Measurements from ENCODE around the gene SLC40A1. TPM values are rescaled to one million over a fixed set of nuclear protein-coding genes. Genes with fewer than 3 reads are reported as not detected.

SLC40A1 gene
- total and polyA plus RNA-seq, 7 donors, result 8.4 to 65.7 (median 27.8) TPM

- no peak for DNase-seq
- Histone ChIP-seq H3K27ac (no peak overlapping the region), H3K36me3 (ENCODE audit: insufficient read depth in 1 of 2, low read depth in 1 of 2) (no peaks in the 10 kb centered on the region), H3K9me3 (no peaks in the 10 kb centered on the region), H3K4me3 (no peak overlapping the region), H3K4me1 (peaks cover 28% of the 10 kb centered on the region), H3K27me3 (ENCODE audit: insufficient read depth in 3 of 3, low read length in 2 of 3) (no peaks in the 10 kb centered on the region)
- no peak for ATAC-seq
- TF ChIP-seq CTCF (IDR thresholded peaks at IDR 0.05), result no peak
- 83 to 89% (median 84%) methylated on average over 2 of the region's 2 CpGs for WGBS, 3 donors
- intact Hi-C loops (cut with DNase I), result no loop called here
Observed at GRCh38 chr2:189526241-189526640, 54.3 kb downstream of the SLC40A1 start.

- H3K9me3 ChIP-seq, result no peaks in the 10 kb centered on the region
- no peak for DNase-seq
- WGBS, 3 donors, result 79 to 82% (median 82%) methylated on average over 4 of the region's 4 CpGs
- no peak for TF ChIP-seq CTCF (IDR thresholded peaks at IDR 0.05)
- intact Hi-C loops (cut with DNase I), result no loop called here
- no peaks in the 10 kb centered on the region for H3K36me3 ChIP-seq (ENCODE audit: insufficient read depth in 1 of 2, low read depth in 1 of 2)
- no peaks in the 10 kb centered on the region for H3K27me3 ChIP-seq (ENCODE audit: insufficient read depth in 3 of 3, low read length in 2 of 3)
- H3K4me1 ChIP-seq, result peaks cover 28% of the 10 kb centered on the region
- ATAC-seq, result no peak
- H3K4me3 ChIP-seq, result no peak overlapping the region
- no peak overlapping the region for H3K27ac ChIP-seq
Observed at GRCh38 chr2:189524746-189525145, 55.8 kb downstream of the SLC40A1 start.

GRCh38 chr2:189522435-189523151 is 58.0 kb downstream of the SLC40A1 start:
- Histone ChIP-seq H3K27me3 (ENCODE audit: insufficient read depth in 3 of 3, low read length in 2 of 3) (no peaks in the 10 kb centered on the region), H3K4me3 (peak overlapping the region; percentile 1), H3K36me3 (ENCODE audit: insufficient read depth in 1 of 2, low read depth in 1 of 2) (no peaks in the 10 kb centered on the region), H3K4me1 (peaks cover 21% of the 10 kb centered on the region), H3K9me3 (no peaks in the 10 kb centered on the region), H3K27ac (peak overlapping the region; percentile 63)
- ATAC-seq, result peak; percentile 33 to 78 (median 66)
- DNase-seq, result no peak
- no peak for TF ChIP-seq CTCF (IDR thresholded peaks at IDR 0.05)
- WGBS, 3 donors, result 26 to 34% (median 31%) methylated on average over 5 of the region's 5 CpGs
- intact Hi-C loops (cut with DNase I), result no loop called here

GRCh38 chr2:189521699-189522434 is 58.7 kb downstream of the SLC40A1 start:
- no peaks in the 10 kb centered on the region for H3K9me3 ChIP-seq
- intact Hi-C loops (cut with DNase I), result no loop called here
- DNase-seq (no peak), ATAC-seq (peak in 1 of 4 donors; percentile 59)
- peaks cover 21% of the 10 kb centered on the region for H3K4me1 ChIP-seq
- no peak overlapping the region for H3K4me3 ChIP-seq
- WGBS, 3 donors, result 95 to 96% (median 95%) methylated on average over 2 of the region's 2 CpGs
- H3K36me3 ChIP-seq (ENCODE audit: insufficient read depth in 1 of 2, low read depth in 1 of 2), result no peaks in the 10 kb centered on the region
- no peak for TF ChIP-seq CTCF (IDR thresholded peaks at IDR 0.05)
- peak overlapping the region; percentile 63 for H3K27ac ChIP-seq
- no peaks in the 10 kb centered on the region for H3K27me3 ChIP-seq (ENCODE audit: insufficient read depth in 3 of 3, low read length in 2 of 3)
